Neural crest cell (in vitro differentiated cells): Measurements from ENCODE around the gene CARNS1. TPM values are rescaled to one million over a fixed set of nuclear protein-coding genes. Genes with fewer than 3 reads are reported as not detected.

Source experiments
- DNase-seq: peaks from one replicate; pipeline ENCODE4 v3.0.0; 2021; ENCODE audit warnings: low read depth, mixed read lengths, low spot score
- H3K27ac Mint-ChIP-seq: one replicate; pipeline ENCODE4 v1.8.0; 2021; ENCODE audit warnings: mild to moderate bottlenecking, mixed read lengths; ENCODE audit not compliant: unreplicated experiment
- H3K27me3 Mint-ChIP-seq: 2 replicates; pipeline ENCODE4 v1.8.0; 2021; ENCODE audit warnings: low read depth, mild to moderate bottlenecking, mixed read lengths
- H3K36me3 Mint-ChIP-seq: 2 replicates; pipeline ENCODE4 v1.8.0; 2021; ENCODE audit warnings: low read depth, mild to moderate bottlenecking, mixed read lengths
- H3K4me1 Mint-ChIP-seq: 2 replicates; pipeline ENCODE4 v1.8.0; 2021; ENCODE audit warnings: mixed read lengths
- H3K4me3 Mint-ChIP-seq: one replicate; pipeline ENCODE4 v1.8.0; 2021; ENCODE audit warnings: mild to moderate bottlenecking, mixed read lengths
- H3K9me3 Mint-ChIP-seq: 2 replicates; pipeline ENCODE4 v1.8.0; 2021; ENCODE audit warnings: mixed read lengths
- long read RNA-seq: library from polyadenylated mRNA; unstranded; transcript quantifications from one replicate; pipeline ENCODE4 v2.0.0, GENCODE V29; 2020
- total RNA-seq: library from RNA; stranded (reverse); gene quantifications from 2 replicates; pipeline ENCODE4 v1.2.1, GENCODE V29; 2021
- TF ChIP-seq, protein P1 (sequence below): fragments of 200-600 bp; sonication (generic); conservative IDR thresholded peaks from 2 replicates; pipeline ENCODE4 v1.5.0; 2021; ENCODE audit warnings: antibody characterized with exemption, mild to moderate bottlenecking

Gene CARNS1, protein sequence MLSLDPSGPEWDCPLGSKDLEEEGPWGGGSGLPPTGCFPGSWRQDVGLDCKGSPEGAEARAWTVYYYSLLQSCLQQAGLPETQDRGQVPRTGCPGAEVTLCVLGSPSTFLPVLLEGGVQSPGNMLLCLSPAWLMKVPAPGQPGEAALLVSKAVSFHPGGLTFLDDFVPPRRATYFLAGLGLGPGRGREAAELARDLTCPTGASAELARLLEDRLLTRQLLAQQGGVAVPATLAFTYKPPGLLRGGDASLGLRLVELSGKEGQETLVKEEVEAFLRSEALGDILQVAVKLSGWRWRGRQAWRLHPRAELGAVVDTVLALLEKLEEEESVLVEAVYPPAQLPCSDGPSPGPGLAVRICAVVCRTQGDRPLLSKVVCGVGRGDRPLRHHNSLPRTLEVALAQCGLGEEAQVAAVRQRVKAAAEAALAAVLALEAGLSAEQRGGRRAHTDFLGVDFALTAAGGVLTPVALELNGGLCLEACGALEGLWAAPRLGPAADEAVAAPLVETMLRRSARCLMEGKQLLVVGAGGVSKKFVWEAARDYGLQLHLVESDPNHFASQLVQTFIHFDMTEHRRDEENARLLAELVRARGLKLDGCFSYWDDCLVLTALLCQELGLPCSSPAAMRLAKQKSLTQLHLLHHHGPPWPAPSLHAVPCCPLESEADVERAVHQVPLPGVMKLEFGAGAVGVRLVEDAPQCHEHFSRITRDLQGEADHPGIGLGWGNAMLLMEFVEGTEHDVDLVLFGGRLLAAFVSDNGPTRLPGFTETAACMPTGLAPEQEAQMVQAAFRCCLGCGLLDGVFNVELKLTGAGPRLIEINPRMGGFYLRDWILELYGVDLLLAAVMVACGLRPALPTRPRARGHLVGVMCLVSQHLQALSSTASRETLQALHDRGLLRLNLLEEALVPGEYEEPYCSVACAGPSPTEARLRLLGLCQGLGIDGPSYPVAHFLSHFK
- 0.07 and 0.12 TPM in 2 replicates for total RNA-seq
- long read RNA-seq: 0 reads

DNA sequence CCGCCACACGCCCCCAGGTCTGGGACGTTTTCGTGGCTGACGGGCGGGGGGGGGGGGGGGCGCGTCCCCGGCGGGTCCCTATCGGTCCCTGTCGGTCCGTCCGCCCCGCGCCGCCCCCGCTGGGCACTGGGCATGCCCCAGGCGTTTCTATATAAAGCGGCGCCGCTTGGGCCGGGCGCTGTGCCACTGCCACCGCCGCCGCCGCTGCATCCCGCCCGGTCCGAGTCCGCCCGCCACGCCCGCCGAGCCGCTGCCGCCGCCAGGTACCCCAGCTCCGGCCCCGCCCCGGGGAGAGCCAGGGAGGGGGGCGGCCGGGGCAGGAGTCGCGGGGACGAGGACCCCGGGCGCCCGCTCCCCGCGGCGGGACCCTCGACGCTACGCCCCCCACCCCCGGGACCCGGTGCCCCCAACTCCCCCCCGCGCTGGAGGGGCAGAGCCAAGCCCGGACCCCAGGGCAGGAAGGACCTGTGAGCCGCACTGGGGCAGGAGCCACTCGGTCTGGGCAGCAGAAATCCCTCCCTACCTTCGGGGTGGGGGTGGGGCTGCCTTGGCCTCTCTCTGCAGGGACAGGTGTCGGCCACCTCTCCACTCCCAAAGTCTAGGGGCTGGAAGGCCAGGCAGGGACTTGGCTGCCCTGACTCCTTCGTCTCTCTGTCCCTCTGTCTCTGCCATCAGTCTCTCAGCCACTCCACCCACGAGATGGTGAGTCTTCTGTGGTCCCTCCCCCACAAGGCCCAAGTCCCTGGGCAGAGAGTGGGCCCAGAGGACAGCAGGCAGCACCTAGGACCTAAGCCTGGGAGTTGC is at the start of gene CARNS1:
Gene CARNS1, plus strand, starts transcription at position 178 of the 804 bp plus-strand sequence. Its CDS starts 522 bp downstream, at position 700.
- no peak within 1 kb of the TSS for H3K27ac Mint-ChIP-seq
- H3K36me3 Mint-ChIP-seq: no peaks in the 10 kb centered on the region

DNA sequence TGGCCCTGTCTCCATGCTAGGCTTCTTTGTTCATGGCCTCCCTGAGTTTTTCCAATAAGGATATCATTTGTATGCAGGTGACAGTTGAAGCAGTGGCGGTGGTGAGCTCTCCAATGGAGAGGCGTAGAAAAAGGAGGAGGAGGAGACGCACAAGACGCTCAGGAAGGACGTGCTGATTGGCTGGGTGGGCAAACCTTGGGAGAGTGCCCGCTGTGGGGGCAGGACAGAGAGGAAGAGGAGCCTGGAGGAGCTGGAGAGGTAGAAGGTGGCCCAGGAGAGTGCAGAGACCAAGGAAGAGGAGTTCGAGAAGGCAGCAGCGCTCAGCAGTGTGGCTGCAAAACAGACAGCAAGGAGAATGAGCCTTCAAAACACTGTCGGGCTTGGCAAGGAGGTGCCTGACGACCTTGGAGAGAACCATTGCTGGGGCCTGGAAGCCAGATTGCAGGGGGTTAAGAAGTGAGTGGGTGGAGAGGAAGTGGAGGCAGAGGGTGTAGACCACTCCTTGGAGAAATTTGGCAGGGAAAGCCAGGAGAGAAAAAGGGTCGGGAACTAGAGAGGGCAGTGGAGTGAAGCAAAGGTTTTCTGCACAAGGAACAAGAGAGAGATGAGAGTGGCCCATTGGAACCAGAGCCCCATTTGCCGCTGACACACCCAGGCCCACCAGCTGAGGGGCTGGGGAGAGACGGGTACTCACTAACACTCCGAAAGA is 49.6 kb upstream of the CARNS1 start:
- TF ChIP-seq, protein P1, sequence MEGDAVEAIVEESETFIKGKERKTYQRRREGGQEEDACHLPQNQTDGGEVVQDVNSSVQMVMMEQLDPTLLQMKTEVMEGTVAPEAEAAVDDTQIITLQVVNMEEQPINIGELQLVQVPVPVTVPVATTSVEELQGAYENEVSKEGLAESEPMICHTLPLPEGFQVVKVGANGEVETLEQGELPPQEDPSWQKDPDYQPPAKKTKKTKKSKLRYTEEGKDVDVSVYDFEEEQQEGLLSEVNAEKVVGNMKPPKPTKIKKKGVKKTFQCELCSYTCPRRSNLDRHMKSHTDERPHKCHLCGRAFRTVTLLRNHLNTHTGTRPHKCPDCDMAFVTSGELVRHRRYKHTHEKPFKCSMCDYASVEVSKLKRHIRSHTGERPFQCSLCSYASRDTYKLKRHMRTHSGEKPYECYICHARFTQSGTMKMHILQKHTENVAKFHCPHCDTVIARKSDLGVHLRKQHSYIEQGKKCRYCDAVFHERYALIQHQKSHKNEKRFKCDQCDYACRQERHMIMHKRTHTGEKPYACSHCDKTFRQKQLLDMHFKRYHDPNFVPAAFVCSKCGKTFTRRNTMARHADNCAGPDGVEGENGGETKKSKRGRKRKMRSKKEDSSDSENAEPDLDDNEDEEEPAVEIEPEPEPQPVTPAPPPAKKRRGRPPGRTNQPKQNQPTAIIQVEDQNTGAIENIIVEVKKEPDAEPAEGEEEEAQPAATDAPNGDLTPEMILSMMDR: no peak
- DNase-seq: no peak
- Mint-ChIP-seq H3K36me3 (no peaks in the 10 kb centered on the region), H3K9me3 (no peaks in the 10 kb centered on the region), H3K4me3 (no peak overlapping the region), H3K27ac (peak overlapping the region; percentile 52), H3K4me1 (peaks cover 10% of the 10 kb centered on the region), H3K27me3 (peaks cover 12% of the 10 kb centered on the region)

More for the DNA sequence above, at the start of gene CARNS1:
- DNase-seq: no peak
- peak within 1 kb of the TSS; percentile 57 for H3K4me3 Mint-ChIP-seq
- peaks cover 14% of the 10 kb centered on the region for H3K4me1 Mint-ChIP-seq
- TF ChIP-seq, protein P1: no peak
- no peaks in the 10 kb centered on the region for H3K9me3 Mint-ChIP-seq
- peaks cover 47% of the 10 kb centered on the region for H3K27me3 Mint-ChIP-seq

DNA sequence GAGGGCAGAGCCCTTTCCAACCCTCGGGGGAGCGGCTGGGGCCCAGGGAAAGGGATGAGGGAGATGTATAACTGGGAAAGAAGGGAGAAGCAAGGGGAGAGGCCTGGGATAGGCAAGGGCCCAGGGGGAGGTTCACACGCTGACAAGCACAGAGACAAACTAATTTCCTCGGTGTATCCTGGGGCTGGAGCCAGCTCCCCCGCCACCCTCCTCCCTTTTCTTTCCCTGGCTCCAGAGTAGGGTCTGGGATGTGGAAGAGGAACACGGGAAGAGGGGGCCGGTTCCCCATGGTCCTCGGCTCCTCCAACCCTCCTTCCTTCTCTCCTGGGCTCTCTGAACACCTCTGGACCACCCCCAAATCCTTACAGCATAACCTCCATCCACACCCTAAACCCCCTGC is 48.9 kb upstream of the CARNS1 start:
- Mint-ChIP-seq H3K4me1 (peaks cover 17% of the 10 kb centered on the region), H3K27ac (no peak overlapping the region), H3K36me3 (no peaks in the 10 kb centered on the region), H3K27me3 (peaks cover 17% of the 10 kb centered on the region), H3K4me3 (no peak overlapping the region), H3K9me3 (no peaks in the 10 kb centered on the region)
- DNase-seq: no peak
- TF ChIP-seq, protein P1: no peak

DNA sequence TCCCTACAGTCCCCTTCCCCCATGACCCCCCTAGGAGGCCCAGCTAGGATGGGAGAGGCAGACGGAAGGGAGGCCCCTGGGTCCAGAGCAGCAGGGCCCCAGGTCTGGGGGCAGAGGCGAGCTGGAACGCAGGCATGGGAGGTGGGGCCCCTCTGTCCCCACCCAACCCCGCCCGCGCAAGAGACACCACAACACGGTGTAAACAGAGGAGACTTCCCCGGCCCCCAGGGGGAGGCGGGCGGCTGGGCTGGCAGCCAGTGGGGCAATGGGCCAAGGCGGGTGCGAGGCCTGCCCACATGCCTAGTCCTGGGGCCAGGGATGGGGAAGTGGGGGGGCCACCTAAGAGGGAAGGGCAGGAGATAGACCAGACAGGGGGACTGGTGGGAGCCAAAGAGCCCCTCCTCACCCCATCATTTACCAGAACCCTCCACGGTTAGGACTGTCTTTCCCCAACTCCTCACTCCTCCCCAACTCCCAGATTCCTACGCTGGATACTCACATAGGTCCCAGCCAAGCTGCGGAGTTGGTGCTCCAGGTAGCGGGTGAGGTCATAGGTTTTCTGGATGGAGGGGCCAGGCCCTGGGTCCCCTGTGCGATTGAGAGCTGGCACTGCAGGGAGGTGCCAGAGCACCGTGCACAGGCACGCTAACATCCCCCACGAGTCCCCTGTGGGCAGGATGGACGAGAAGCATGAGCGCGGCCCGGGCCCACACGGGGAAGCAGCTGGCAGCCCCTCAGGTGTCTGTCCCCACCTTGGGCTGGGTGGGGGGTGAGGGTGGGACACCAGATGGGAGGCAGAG is 48.3 kb upstream of the CARNS1 start:
- peaks cover 22% of the 10 kb centered on the region for H3K4me1 Mint-ChIP-seq
- peaks cover 22% of the 10 kb centered on the region for H3K27me3 Mint-ChIP-seq
- no peaks in the 10 kb centered on the region for H3K36me3 Mint-ChIP-seq
- no peak overlapping the region for H3K4me3 Mint-ChIP-seq
- TF ChIP-seq, protein P1: no peak
- no peak overlapping the region for H3K27ac Mint-ChIP-seq
- no peak for DNase-seq
- no peaks in the 10 kb centered on the region for H3K9me3 Mint-ChIP-seq
